B cell (primary cell): Measurements from ENCODE around the gene BCL11A. TPM values are rescaled to one million over a fixed set of nuclear protein-coding genes. Genes with fewer than 3 reads are reported as not detected.

Experiments used
- ATAC-seq: fragments of 200-7000 bp; cut with Tn5 transposase; one replicate; pipeline ENCODE4 v1.10.0; 2021; ENCODE audit warnings: low read depth, mild to moderate bottlenecking, moderate number of reproducible peaks, moderate library complexity
- CTCF ChIA-PET: fragments of 350-600 bp; sonication (Branson Sonifier 250); formaldehyde crosslinking; loops from one replicate; lab custom pipeline; 2021; ENCODE audit warnings: antibody characterized with exemption, inconsistent platforms; lab: Charles Lee
- POLR2A ChIA-PET: fragments of 350-600 bp; sonication (Branson Sonifier 250); formaldehyde crosslinking; loops from one replicate; lab custom pipeline; 2021; ENCODE audit warnings: antibody characterized with exemption; lab: Charles Lee
- DNase-seq: peaks from one replicate; pipeline ENCODE4 v3.0.0; 2013
- H2AFZ ChIP-seq: 2 replicates; pipeline ENCODE4 v1.6.1; 2012; ENCODE audit warnings: mild to moderate bottlenecking, low read depth, low read length; ENCODE audit not compliant: insufficient read depth, poor library complexity, severe bottlenecking
- H3K27ac ChIP-seq, 2 donors: 1 replicate in 1 of 2; 2 replicates in 1 of 2; pipeline ENCODE4 v1.5.1; 2012 to 2013; ENCODE audit warnings: low read length in 2 of 2, mild to moderate bottlenecking in 2 of 2, moderate library complexity in 1 of 2
- H3K27me3 ChIP-seq, 4 experiments: fragments of 200-600 bp in 1 of 4; sonication (generic) in 1 of 4; replicated peaks in 1 of 4; 1 replicate in 2 of 4; 2 replicates in 2 of 4; pipeline versions ENCODE4 v1.6.1 to v1.7.0; 2013 to 2016; ENCODE audit warnings: low read length in 3 of 4, mild to moderate bottlenecking in 2 of 4, mixed read lengths in 1 of 4, moderate library complexity in 1 of 4; ENCODE audit not compliant: insufficient read depth in 4 of 4, control insufficient read depth in 3 of 4; ENCODE audit errors: control extremely low read depth in 1 of 4
- H3K36me3 ChIP-seq, 2 experiments: replicated peaks in 1 of 2; 1 replicate in 1 of 2; 2 replicates in 1 of 2; pipeline versions ENCODE4 v1.6.1 to v1.7.1; 2013; ENCODE audit warnings: low read length in 1 of 2; ENCODE audit not compliant: insufficient read depth in 2 of 2, control insufficient read depth in 1 of 2; ENCODE audit errors: control extremely low read depth in 1 of 2, extremely low read depth in 1 of 2
- H3K4me1 ChIP-seq, 2 donors: fragments of 200-600 bp in 1 of 2; sonication (generic) in 1 of 2; 1 replicate in 1 of 2; 2 replicates in 1 of 2; pipeline versions ENCODE4 v1.5.1 to v1.6.1; 2013 to 2017; ENCODE audit warnings: low read length in 2 of 2; ENCODE audit not compliant: control insufficient read depth in 2 of 2, insufficient read depth in 2 of 2
- H3K4me2 ChIP-seq: replicated peaks from 2 replicates; pipeline ENCODE3; 2012; ENCODE audit warnings: mild to moderate bottlenecking, low read depth, low read length; ENCODE audit not compliant: poor library complexity, severe bottlenecking
- H3K4me3 ChIP-seq, 5 experiments: fragments of 200-600 bp in 1 of 5; sonication (generic) in 1 of 5; 1 replicate in 3 of 5; 2 replicates in 2 of 5; pipeline versions ENCODE4 v1.5.1 to v1.7.0; 2011 to 2016; ENCODE audit warnings: low read length in 4 of 5, mild to moderate bottlenecking in 4 of 5, low read depth in 2 of 5, control low read depth in 1 of 5, moderate library complexity in 1 of 5; ENCODE audit not compliant: insufficient read depth in 1 of 5; ENCODE audit errors: control extremely low read depth in 1 of 5, extremely low read depth in 1 of 5
- H3K79me2 ChIP-seq: fragments of 200-600 bp; sonication (generic); one replicate; pipeline ENCODE4 v1.6.0; 2016; ENCODE audit warnings: low read length; ENCODE audit not compliant: control insufficient read depth, insufficient read depth
- H3K9ac ChIP-seq: fragments of 200-600 bp; sonication (generic); 2 replicates; pipeline ENCODE4 v1.6.1; 2017; ENCODE audit warnings: mild to moderate bottlenecking, low read length, moderate library complexity
- H3K9me3 ChIP-seq, 3 donors: one replicate each; pipeline versions ENCODE4 v1.6.1 to v1.7.1; 2013; ENCODE audit warnings: low read length in 2 of 3; ENCODE audit not compliant: control insufficient read depth in 2 of 3, insufficient read depth in 1 of 3; ENCODE audit errors: control extremely low read depth in 1 of 3
- H4K20me1 ChIP-seq: 2 replicates; pipeline ENCODE4 v1.6.0; 2012; ENCODE audit warnings: mild to moderate bottlenecking, low read length; ENCODE audit not compliant: insufficient read depth, control insufficient read depth, poor library complexity, severe bottlenecking
- H3K27ac Mint-ChIP-seq: one replicate; pipeline ENCODE4 v1.8.0; 2021; ENCODE audit warnings: mixed read lengths
- H3K27me3 Mint-ChIP-seq: one replicate; pipeline ENCODE4 v1.8.0; 2021; ENCODE audit warnings: mixed read lengths
- H3K4me1 Mint-ChIP-seq: one replicate; pipeline ENCODE4 v1.8.0; 2021; ENCODE audit warnings: mixed read lengths
- H3K4me3 Mint-ChIP-seq: one replicate; pipeline ENCODE4 v1.8.0; 2021; ENCODE audit warnings: mixed read lengths
- H3K9me3 Mint-ChIP-seq: one replicate; pipeline ENCODE4 v1.8.0; 2022; ENCODE audit warnings: mixed read lengths; ENCODE audit not compliant: insufficient read depth
- EZH2 ChIP-seq: IDR thresholded peaks from 2 replicates; pipeline ENCODE4 v1.6.1; 2012; ENCODE audit warnings: borderline replicate concordance, low read depth, mild to moderate bottlenecking, moderate library complexity, low read length; ENCODE audit not compliant: insufficient read depth, poor library complexity, severe bottlenecking
- WGBS: methylation state at CpG from one replicate; pipeline ENCODE4 v1.1.5; 2013; ENCODE audit warnings: missing lambda C conversion rate; ENCODE audit not compliant: insufficient coverage; 5-methylcytosine and 5-hydroxymethylcytosine counted together
- intact Hi-C: fragments of 100-400 bp; cut with micrococcal nuclease; formaldehyde crosslinking; loops from one replicate; pipeline ENCODE4 v1.10.0; 2022
- polyA plus RNA-seq: library from polyadenylated mRNA; depleted of rRNA; stranded (reverse); fragments of >200 nt; gene quantifications from 2 replicates; pipeline ENCODE4 v1.2.3, GENCODE V29; 2012
- total RNA-seq, 2 donors: library from RNA; stranded (reverse); fragments of 120-200 nt in 1 of 2; gene quantifications; 1 replicate in 1 of 2; 2 replicates in 1 of 2; pipeline versions ENCODE4 v1.2.3 to v1.2.4, GENCODE V29; 2013 to 2022
- TF ChIP-seq, protein P1 (sequence below): fragments of 200-600 bp; IDR thresholded peaks from one replicate; pipeline ENCODE4 v1.8.0; 2022; ENCODE audit warnings: antibody characterized with exemption, mild to moderate bottlenecking

Gene BCL11A
- total and polyA plus RNA-seq, 2 donors (not counting 1 experiment from before 2014, with no cell fraction given): 81.8 to 383 TPM

DNA sequence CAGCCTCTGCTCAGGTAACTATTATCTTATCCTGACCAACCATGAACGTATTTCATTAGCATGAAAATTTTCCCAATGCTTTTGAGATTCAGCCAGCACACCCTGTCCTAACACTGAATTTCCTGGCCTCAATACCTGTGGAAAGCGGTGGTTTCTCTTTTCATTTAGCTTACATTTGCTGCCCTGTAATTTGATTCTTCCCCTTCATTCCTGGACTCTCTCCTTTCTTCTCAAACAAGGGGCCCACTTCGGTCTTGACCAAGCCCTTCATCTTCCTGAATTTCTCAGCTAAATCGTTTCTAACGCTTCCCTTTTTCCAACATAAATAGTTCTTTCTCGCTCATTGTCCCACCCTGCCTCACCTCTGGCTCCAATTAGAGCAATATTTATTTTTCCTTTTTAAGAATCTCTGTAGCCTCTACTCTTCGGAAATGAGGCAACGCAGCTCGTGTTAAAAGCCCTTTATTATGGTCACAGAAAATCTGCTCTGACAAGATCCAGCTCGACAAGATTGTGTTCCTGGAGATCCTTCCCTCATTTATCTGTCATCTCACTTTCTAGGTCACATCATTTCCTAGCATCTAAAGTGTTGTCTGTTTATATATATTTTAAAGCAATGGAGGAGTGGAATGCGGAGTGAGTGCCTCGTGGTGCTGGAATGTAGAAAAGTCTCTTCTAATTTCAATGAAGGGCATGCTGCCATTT, 49.5 kb upstream of the BCL11A start:
- H3K4me3 Mint-ChIP-seq: no peak overlapping the region
- Histone ChIP-seq H3K4me3 (no peak overlapping the region), H3K36me3 (no peaks in the 10 kb centered on the region), H4K20me1 (no peaks in the 10 kb centered on the region), H3K4me1 (no peaks in the 10 kb centered on the region), H3K27me3 (no peaks in the 10 kb centered on the region), H2AFZ (no peak overlapping the region), H3K27ac (no peak overlapping the region), H3K79me2 (no peaks in the 10 kb centered on the region), H3K9ac (no peak overlapping the region), H3K4me2 (no peak overlapping the region), H3K9me3 (peaks cover 0 to 9% (median 0%) of the 10 kb centered on the region in 3 donors)
- no peaks in the 10 kb centered on the region for H3K9me3 Mint-ChIP-seq
- ChIA-PET POLR2A (no interaction called here), CTCF (interaction anchor here (1.0 kb wide), 1 partner anchor 21 kb away, joined by 3 read pairs; no protein-coding TSS in a partner anchor)
- intact Hi-C loops: no loop called here
- no peak for ATAC-seq
- H3K27ac Mint-ChIP-seq: no peak overlapping the region
- TF ChIP-seq, protein P1, sequence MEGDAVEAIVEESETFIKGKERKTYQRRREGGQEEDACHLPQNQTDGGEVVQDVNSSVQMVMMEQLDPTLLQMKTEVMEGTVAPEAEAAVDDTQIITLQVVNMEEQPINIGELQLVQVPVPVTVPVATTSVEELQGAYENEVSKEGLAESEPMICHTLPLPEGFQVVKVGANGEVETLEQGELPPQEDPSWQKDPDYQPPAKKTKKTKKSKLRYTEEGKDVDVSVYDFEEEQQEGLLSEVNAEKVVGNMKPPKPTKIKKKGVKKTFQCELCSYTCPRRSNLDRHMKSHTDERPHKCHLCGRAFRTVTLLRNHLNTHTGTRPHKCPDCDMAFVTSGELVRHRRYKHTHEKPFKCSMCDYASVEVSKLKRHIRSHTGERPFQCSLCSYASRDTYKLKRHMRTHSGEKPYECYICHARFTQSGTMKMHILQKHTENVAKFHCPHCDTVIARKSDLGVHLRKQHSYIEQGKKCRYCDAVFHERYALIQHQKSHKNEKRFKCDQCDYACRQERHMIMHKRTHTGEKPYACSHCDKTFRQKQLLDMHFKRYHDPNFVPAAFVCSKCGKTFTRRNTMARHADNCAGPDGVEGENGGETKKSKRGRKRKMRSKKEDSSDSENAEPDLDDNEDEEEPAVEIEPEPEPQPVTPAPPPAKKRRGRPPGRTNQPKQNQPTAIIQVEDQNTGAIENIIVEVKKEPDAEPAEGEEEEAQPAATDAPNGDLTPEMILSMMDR: no peak
- no peak for TF ChIP-seq EZH2
- peaks cover 5% of the 10 kb centered on the region for H3K27me3 Mint-ChIP-seq
- DNase-seq: no peak
- WGBS: 92% methylated on average over 9 of the region's 12 CpGs
- peaks cover 6% of the 10 kb centered on the region for H3K4me1 Mint-ChIP-seq

DNA sequence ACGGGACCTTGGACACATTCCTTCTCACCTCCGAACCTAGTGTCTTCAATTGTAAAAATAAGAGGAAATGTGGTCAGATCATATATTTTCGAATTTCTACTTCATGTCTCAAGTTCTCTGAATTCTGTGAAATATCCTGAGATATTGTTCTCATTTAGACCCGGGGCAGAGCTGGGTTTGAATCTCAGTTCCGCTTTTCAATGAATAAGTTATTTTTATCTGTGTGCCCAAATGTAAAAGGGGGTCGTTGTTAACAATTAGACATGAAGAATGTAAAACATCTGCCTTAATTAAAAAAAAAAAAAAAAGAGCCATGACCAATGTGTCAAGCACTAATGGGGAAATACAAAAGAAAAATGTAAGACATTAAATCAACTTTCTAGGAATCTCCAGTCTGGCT, 48.9 kb upstream of the BCL11A start:
- Histone ChIP-seq H3K4me3 (no peak overlapping the region), H3K27me3 (no peaks in the 10 kb centered on the region), H3K27ac (no peak overlapping the region), H3K9me3 (peaks cover 0 to 9% (median 0%) of the 10 kb centered on the region in 3 donors), H2AFZ (no peak overlapping the region), H3K36me3 (no peaks in the 10 kb centered on the region), H3K79me2 (no peaks in the 10 kb centered on the region), H3K4me1 (no peaks in the 10 kb centered on the region), H3K4me2 (peak overlapping the region; percentile 18), H4K20me1 (no peaks in the 10 kb centered on the region), H3K9ac (no peak overlapping the region)
- ATAC-seq: no peak
- no peaks in the 10 kb centered on the region for H3K9me3 Mint-ChIP-seq
- CTCF ChIA-PET: interaction anchor here (1.0 kb wide), 1 partner anchor 20 kb away, joined by 3 read pairs; no protein-coding TSS in a partner anchor
- intact Hi-C loops: no loop called here
- peaks cover 6% of the 10 kb centered on the region for H3K4me1 Mint-ChIP-seq
- no peak overlapping the region for H3K27ac Mint-ChIP-seq
- no peak overlapping the region for H3K4me3 Mint-ChIP-seq
- POLR2A ChIA-PET: no interaction called here
- H3K27me3 Mint-ChIP-seq: peaks cover 11% of the 10 kb centered on the region
- WGBS: 80% methylated on average over 1 of the region's 6 CpGs
- TF ChIP-seq EZH2: no peak
- TF ChIP-seq, protein P1: no peak
- no peak for DNase-seq
